Measurements from ENCODE around the gene KMT2D. TPM values are rescaled to one million over a fixed set of nuclear protein-coding genes. Genes with fewer than 3 reads are reported as not detected.

KMT2D gene
- polyA plus RNA-seq, 1 of the 3 experiments (the other 2 are of a cell fraction): 30.5 TPM

GRCh38 chr12:49033611-49034285 is 26.8 kb downstream of the KMT2D start:
- Histone ChIP-seq H3K9me3 (no peaks in the 10 kb centered on the region), H3K9ac (no peak overlapping the region), H3K27ac (ENCODE audit: low read depth in 2 of 2, low read length in 1 of 2) (no peak overlapping the region), H3K4me3 (ENCODE audit: low read depth in 2 of 2, low read length in 1 of 2) (no peak overlapping the region), H4K20me1 (ENCODE audit: insufficient read depth) (no peaks in the 10 kb centered on the region), H3K79me2 (ENCODE audit: insufficient read depth) (no peaks in the 10 kb centered on the region), H3K9me2 (no peaks in the 10 kb centered on the region), H2AFZ (ENCODE audit: low read depth) (no peak overlapping the region), H3K4me1 (ENCODE audit: control insufficient read depth in 1 of 2, insufficient read depth in 2 of 2, low read depth in 1 of 2, low read length in 1 of 2) (no peaks in the 10 kb centered on the region), H3F3A (replicated peaks; ENCODE audit: insufficient read depth) (no peaks in the 10 kb centered on the region), H3K4me2 (no peak overlapping the region), H3K27me3 (ENCODE audit: insufficient read depth) (no peaks in the 10 kb centered on the region), H3K36me3 (replicated peaks in 1 of 2; ENCODE audit: control insufficient read depth in 1 of 2, insufficient read depth in 2 of 2, low read length in 1 of 2) (peaks cover 45 to 85% of the 10 kb centered on the region in 2 experiments)
- no peak for TF ChIP-seq FOXM1 (IDR thresholded peaks at IDR 0.05; ENCODE audit: low read depth)
- no peak for TF ChIP-seq YY1 (IDR thresholded peaks at IDR 0.05; ENCODE audit: low read depth)
- no peak for TF ChIP-seq MXI1 (IDR thresholded peaks at IDR 0.05; ENCODE audit: low read depth, low read length)
- TF ChIP-seq TCF12 (IDR thresholded peaks at IDR 0.05): no peak
- TF ChIP-seq IRF3 (IDR thresholded peaks at IDR 0.05; ENCODE audit: low read depth, low read length): no peak
- no peak for TF ChIP-seq RAD21 (IDR thresholded peaks at IDR 0.05; ENCODE audit: low read length)
- TF ChIP-seq PBX3 (IDR thresholded peaks at IDR 0.05): no peak
- no peak for TF ChIP-seq NFIC (IDR thresholded peaks at IDR 0.05; ENCODE audit: borderline replicate concordance)
- TF ChIP-seq REST (IDR thresholded peaks at IDR 0.05; ENCODE audit: low read depth, low read length): no peak
- no peak for TF ChIP-seq FOXJ3 (CRISPR knock-in tag; IDR thresholded peaks at IDR 0.05)
- DNase-seq: no peak
- ChIA-PET CTCF (interaction anchor here (1.8 to 5.4 kb wide), 4 partner anchors 10 to 55 kb away, joined by 4 to 29 read pairs (median 10); no protein-coding TSS in a partner anchor), POLR2A (interaction anchor here (1.0 kb wide), 1 partner anchor 14 kb away, joined by 3 read pairs; no protein-coding TSS in a partner anchor)
- WGBS (ENCODE audit: low lambda C conversion rate): 100% methylated on average over 5 of the region's 12 CpGs

Data from SK-N-SH (cell line).